ENCODE measurements around the gene CSK.

DNA sequence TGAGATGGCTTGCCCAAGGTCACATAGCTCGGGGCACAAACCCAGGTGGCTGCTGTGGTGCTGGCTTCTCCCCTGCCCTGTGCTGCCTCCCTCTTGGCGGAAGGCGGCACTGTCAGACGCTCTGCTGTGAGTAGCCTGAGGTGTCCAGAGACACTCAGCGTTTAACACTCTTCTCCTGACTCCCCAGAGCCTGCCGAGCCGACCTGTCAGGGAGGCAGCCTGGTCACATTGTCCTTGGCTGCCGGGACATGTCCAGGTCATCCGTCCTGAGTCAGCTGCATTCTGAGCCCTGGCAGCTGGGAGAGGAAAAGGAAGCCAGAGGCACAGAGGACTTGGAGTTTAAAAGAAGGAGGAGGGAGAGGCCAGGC lies 35.5 kb downstream of the CSK start:
- TF ChIP-seq, protein P1, sequence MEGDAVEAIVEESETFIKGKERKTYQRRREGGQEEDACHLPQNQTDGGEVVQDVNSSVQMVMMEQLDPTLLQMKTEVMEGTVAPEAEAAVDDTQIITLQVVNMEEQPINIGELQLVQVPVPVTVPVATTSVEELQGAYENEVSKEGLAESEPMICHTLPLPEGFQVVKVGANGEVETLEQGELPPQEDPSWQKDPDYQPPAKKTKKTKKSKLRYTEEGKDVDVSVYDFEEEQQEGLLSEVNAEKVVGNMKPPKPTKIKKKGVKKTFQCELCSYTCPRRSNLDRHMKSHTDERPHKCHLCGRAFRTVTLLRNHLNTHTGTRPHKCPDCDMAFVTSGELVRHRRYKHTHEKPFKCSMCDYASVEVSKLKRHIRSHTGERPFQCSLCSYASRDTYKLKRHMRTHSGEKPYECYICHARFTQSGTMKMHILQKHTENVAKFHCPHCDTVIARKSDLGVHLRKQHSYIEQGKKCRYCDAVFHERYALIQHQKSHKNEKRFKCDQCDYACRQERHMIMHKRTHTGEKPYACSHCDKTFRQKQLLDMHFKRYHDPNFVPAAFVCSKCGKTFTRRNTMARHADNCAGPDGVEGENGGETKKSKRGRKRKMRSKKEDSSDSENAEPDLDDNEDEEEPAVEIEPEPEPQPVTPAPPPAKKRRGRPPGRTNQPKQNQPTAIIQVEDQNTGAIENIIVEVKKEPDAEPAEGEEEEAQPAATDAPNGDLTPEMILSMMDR (IDR thresholded peaks at IDR 0.05), result no peak
- TF ChIP-seq REST (IDR thresholded peaks at IDR 0.05; ENCODE audit: low read depth, low read length) (no peak), TEAD4 (IDR thresholded peaks at IDR 0.05; ENCODE audit: borderline replicate concordance, insufficient read depth) (no peak), POLR2AphosphoS5 (IDR thresholded peaks at IDR 0.05; ENCODE audit: low read depth, low read length) (no peak), YY1 (IDR thresholded peaks at IDR 0.05; ENCODE audit: low read depth) (no peak), MXI1 (IDR thresholded peaks at IDR 0.05; ENCODE audit: low read depth, low read length) (peak; percentile 43; the same call in 1 of the 2 replicates)
